Putamen (tissue), 1 donor: ENCODE measurements around the gene MTHFD1.

Experiments
- DNase-seq: peaks from one replicate; pipeline ENCODE4 v3.0.0-alpha.2; 2016; ENCODE audit warnings: low spot score

MTHFD1 gene

DNA sequence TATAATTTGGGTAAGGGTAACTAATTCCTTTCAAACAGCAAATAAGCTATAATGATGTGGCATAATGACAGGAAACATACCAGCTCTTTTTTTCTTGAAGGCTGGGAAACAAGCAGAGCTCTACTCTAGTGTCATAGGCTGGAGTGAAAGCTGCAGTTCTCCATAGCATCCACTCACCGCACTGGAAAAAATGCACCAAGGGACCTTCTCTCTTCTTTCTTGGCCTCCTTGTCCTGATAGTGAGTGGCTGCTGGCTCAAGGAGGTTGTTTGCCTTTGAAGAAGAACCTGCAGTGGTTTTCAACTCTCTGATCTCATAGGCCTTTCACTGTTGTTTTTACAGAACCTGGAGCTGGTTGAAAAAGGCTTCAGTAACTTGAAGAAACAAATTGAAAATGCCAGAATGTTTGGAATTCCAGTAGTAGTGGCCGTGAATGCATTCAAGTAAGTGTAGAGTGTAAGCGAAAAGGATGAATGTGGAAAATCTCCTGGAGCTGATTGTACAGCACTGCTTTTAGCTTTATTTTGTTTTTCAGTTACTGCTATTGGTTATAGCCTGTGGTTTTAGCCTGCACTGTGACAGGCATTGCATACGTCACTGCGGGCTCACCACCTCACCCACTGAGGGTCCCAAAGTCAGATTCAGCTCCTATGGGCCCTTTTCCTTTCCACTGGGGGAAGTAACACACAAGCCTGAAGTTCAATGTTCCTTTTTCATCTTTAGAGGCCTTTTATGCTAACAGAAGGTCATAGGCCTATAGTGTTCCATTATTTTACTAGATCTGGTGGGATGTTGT, 59.9 kb downstream of the MTHFD1 start:
- no peak for DNase-seq

DNA sequence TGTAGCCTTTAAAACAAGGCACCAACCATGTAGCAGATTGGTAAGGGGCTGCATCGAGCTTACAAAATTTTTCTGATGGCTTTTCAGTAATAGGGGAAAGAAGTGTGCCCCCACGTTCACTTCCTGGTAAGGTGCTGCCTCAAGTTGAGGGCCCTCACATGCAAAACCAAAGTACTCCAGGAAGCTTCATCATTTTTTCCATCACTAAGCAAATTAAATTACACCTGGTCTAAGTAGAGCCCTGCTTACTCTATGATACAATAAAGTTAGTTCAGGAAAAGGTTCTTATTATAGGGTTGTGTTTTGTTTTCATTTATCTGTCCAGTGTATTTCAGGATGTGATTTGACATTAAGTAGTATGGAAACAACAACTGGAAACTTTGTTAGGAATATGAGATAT, 62.1 kb downstream of the MTHFD1 start:
- no peak for DNase-seq

DNA sequence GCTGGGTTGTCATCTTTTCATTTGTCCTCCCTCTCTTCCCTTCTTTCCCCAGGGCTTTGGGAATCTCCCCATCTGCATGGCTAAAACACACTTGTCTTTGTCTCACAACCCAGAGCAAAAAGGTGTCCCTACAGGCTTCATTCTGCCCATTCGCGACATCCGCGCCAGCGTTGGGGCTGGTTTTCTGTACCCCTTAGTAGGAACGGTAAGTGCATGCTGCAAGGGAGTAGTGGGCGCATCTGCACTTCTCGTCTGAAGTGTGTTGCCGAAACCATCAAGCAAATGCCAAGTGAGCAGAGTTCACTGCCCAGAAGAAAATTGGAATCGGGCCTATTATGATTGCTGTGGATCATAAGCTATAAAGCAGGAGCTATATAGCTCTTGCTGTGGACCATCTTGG, 66.5 kb downstream of the MTHFD1 start:
- no peak for DNase-seq

DNA sequence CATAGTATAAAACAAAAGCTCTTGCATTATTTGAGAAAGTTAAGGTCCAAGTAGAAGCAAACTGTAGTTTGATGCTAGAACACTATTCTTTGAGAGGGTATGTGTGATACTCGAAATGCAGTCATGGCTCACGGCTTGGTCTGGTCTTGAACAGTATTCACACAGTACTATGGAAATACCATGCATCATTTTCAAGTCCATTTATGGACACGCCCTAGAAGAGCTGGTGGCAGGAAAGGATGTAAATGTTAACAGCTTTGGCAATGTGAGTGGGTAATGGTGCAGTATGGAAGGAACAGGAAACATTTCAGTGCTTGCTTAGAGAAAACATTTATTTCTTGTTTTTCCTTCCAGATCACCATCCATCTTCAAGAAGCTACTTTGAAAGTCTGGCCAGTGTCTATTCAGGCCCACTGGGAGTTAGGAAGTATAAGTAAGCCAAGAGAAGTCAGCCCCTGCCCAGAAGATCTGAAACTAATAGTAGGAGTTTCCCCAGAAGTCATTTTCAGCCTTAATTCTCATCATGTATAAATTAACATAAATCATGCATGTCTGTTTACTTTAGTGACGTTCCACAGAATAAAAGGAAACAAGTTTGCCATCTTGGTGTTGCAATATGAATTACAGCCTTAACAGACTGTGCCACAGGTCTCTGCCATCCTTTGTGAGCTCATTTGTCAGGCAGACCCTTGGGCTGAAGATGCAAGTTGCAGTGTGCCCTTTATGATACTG, 71.4 kb downstream of the MTHFD1 start:
- no peak for DNase-seq

DNA sequence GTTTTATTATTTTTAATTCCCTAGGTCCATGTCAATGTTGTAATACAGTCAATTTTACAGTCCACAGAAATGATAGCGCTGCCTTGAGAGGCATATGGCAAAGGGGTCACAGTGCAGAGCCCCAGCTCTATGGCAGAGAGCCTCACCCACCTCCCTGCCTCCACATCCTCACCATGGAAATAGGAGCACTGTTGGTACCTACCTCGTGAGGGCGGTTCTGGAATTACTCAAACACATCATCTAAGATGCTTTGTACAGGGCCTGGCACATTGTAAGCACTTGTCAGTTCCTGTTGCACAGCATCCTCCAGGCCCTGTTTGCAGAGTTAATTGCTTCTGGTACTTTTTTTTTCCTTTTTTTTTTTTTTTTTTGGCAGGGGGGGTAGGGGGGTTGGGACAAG, 73.1 kb downstream of the MTHFD1 start:
- DNase-seq, result peak; percentile 41

DNA sequence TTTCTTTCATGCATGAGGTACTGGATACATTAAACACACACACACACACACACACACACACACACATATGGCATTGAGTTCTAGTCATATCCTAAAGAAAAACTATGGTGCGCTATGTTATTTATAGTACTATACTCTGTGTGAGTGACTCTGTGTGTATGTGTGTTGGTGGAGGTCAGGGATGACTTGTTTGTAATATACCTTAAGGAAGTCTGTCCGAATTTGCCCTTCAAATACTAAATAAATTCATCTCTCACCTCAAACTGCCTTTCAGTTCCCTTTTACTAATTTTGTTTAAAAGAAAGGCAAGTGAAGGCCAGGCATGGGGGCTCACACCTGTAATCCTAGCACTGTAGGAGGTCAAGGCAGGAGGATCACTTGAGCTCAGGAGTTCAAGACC, 75.0 kb downstream of the MTHFD1 start:
- DNase-seq, result no peak

DNA sequence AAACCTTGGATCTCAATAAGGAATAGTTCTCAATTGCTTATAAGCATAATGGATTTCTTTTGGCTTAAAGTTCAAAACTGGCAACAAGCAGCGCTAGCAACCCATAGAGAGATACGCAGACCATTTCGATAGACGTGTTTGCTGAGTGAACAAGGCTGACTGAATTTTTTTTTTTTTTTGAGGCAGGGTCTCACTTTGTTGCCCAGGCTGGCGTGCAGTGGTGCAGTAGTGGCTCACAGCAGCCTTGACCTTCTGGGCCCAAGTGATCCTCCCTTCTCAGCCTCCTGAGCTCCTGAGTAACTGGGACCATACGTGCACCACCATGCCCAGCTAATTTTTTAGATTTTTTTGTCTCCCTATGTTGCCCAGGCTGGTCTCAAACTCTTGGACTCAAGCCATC, 75.7 kb downstream of the MTHFD1 start:
- no peak for DNase-seq

DNA sequence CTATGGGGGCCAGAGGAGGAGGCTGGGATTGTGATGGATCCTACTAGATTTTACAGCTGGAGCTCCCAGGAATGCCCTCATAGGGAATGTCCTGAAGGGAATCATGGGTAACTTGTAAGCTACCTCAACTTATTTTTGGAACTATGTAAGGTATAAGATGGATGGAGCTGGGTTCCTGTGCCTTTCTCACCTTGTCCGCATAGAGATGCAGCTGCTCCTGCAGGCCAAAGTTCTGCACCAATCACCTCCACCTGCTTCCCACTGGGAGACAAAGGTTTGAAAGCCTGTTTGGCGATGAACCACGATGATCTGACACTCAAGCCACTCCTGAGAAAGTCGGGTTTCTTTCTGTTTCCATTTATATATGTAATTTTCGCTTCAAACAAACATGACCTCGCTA, 76.5 kb downstream of the MTHFD1 start:
- DNase-seq, result no peak

DNA sequence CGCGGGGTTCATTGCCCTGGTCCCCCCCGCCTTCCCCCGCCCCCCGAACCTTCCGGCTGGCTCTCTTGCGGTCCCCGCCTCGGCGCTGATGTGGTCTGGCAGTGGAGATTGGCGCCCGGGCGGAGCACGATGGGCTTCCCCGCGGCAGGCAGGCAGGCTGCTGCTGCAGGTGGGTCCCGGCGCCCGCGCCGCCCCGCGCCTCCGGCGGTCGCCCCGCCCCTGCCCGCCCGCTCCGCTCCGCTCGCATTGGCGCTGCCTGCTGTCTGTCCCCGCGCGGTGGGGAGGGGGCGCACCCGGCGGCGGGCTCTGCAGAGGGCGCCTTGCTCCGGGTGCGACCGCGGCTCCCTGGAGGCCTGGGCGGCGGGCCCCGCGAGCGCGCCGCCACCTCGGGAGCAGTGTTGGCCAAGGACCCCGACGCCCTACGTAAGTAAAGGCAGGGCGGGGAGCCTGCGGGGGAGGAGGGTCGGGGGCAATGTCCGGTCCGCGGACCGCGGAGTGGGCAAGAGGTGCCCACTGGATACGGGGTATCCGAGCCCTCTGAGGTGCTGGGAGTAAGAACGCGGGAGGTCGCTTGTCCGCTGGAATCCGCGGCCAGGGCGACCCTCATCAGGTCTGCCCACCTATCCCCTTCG, 77.2 kb downstream of the MTHFD1 start, which contains the start of gene AKAP5:
TSS of gene AKAP5 (plus strand) at position 309 of the 632 bp plus-strand sequence. CDS start 2,896 bp downstream, outside the sequence.
- peak; percentile 71 for DNase-seq

DNA sequence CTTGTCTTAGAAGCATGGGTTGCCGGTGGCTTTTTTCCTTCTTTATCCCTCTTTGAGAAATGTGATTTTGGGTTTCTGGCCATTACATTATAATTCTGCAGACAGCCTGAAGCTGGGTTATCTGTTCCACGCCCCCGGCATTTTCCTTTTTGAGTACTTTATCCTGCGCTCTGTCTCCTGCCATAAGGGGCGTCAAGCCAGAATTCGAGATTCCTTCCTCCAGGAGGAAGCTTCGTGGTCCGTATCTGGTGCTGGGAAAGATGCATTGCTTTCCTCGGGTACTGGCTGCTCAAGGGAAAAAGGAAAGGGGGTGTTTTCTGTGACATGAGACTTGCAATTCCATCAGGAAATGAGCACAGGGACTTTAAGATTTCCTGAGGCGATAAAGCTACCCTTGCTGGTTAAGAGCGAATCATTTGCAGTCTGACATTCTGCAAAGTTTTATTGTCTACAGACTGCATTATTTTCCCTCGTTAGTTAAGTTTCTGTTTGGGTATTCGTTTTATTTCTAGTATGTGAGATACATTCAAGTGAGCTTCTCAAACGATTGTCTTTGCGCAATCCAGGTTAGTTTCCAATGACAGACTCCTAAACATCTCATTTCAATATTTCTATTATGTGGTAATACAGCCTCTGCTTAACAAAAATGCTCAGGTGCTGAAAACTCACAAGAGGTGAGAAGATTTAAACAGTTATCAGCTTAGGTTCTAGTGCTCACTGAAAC, 77.8 kb downstream of the MTHFD1 start:
- DNase-seq, result peak; percentile 50

DNA sequence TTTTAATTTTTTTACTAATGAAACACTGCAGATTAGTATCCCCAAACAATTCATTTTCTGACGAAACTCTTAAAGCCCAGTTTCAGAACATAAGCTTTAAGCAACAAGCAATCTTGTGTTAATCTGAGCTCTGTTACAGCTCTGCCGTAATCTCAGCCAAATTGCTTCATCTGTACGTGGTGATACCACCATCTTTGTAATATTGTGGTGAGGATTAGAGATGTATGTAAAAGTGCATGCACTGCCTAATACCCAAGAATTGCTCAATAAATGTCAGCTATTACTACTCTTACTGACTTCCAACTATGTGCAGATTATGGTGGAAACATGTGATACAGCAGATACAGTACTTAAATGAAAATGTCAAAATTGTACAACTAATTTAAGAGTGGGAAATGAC, 78.9 kb downstream of the MTHFD1 start:
- no peak for DNase-seq

DNA sequence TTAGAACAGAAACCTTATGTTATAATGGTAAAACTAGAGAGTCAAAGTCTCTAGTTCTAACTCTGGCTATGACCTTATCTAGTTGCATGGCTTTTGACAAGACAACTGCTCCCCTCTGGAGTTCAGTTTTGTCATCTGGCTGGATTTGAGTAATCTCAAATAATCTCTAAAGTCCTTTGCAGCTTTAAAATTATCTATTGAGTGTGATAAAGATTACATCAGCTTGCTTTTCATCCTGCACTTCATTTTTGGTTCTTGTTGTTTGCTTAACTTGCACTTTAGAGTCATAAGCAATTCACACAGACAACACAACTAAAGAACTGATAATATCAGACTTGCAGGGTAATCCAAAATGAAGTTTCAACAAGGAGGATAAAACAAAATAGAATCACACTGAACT, 79.4 kb downstream of the MTHFD1 start:
- no peak for DNase-seq

DNA sequence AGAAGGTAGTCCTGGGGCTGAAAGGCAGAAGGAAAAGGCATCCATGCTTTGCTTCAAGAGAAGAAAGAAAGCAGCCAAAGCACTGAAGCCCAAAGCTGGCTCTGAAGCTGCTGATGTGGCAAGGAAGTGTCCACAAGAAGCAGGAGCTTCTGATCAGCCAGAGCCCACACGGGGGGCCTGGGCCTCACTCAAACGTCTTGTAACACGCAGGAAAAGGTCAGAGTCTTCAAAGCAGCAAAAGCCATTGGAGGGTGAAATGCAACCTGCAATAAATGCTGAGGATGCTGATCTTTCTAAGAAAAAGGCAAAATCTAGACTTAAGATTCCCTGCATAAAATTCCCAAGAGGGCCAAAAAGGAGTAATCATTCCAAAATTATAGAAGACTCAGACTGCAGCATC, 80.3 kb downstream of the MTHFD1 start:
- DNase-seq, result no peak

DNA sequence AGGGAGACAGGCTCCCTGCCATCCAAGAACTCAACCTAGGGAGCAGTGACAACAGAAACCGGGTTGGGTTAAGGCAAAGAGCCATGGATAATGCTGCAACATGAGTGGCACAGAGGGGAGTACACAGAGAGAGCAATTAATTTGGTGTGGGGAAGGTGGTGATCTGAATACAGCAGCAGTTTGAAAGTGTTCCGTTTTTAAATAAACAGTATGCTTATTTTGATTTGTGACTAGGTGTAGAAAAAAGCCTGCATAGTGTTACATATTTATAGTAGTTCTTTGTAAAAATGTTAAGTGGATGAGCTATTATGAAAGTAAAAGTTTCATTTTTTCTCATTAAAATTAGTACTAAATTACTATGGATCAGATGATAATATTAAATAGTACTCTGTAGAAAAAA, 85.9 kb downstream of the MTHFD1 start:
- no peak for DNase-seq

DNA sequence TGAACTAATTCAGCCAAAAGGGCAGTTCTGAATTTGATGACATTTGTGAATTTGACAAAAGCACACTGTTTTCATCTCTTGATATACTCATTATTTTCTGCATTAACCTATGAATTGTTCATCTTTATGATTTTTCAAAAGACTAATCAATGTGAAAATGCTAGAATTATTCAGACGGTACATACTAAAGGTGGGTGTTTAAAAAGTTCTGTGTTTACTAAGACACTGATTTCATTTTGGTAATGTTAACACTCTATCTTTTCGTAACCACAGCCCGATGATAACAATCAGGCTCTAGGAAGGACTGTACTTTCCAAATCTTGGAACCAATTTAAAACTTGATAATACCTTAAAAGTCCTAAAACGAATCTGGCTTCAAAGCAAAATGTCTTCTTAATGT, 86.5 kb downstream of the MTHFD1 start:
- no peak for DNase-seq

DNA sequence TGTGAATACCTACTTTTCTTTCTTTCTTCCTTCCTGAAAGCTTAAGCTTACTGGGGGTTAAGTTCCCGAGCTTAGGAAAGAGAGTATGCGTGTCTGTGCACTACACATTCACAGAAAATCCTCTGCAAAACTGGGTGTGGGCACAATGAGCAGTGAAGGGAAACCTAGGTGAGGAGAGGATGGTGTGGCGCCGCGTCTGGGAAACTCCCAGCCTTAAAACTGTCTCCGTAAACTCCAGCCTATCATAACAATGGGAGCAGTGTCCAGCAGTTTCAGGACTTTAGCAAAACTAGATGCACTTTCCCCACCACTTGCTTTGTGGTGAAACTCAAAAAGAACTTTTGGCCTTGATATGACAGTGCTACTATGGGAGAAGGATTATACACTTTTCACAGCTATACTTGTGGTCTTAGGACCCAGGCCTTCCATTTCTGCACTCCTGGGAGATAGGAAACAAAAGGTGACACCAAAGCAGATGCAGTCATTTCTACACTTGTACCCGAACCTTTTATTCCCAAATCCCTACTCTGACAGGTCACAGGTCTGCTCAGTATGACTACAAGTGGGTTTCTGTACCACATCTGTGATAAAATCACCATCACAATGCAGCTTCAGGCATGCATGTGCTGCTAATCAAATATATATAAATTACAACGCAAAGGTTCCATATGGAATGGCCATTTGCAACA, 87.6 kb downstream of the MTHFD1 start:
- DNase-seq, result no peak

DNA sequence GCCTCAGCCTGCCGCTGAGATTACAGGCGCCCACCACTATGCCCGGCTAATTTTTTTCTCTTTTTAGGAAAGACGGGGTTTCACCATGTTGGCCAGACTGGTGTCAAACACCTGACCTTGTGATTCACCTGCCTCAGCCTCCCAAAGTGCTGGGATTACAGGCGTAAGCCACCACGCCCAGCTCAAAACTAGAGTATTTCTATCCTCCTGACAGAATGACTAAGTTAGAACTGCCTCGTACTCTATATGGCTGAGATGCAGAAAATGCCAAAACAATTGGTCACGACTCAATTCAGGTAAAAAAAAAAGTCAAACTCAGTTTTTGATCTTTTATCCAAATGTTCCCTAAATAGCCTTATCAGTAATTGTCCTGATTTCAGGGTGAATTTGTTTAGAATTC, 88.3 kb downstream of the MTHFD1 start:
- DNase-seq, result no peak

DNA sequence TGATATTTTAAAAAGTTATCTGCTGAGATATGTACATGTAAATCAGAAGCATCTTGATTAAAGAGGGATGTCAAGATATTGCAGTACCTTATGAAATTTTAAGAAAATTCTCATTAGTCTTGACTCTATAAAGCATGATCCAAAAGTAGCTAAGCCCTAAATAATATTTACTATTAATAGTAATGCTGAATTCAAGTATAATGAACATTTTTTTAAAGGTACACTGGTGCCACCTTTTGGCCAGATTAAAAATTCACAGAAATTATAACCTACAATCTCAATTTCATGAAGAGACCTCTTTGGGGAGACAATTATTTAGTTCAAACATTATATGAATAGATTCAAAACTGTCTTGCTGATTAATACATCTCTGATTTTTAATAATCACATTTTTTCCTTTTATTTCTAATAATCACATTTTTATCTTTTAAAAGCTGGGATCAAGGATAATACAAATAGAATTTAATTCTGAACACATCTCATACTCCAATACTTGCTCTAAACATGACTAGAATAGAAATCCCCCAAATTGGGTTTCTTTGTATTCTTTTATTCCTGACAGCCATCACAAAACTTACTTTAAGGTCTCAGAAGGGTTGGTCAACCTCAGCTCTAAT, 90.6 kb downstream of the MTHFD1 start:
- no peak for DNase-seq

DNA sequence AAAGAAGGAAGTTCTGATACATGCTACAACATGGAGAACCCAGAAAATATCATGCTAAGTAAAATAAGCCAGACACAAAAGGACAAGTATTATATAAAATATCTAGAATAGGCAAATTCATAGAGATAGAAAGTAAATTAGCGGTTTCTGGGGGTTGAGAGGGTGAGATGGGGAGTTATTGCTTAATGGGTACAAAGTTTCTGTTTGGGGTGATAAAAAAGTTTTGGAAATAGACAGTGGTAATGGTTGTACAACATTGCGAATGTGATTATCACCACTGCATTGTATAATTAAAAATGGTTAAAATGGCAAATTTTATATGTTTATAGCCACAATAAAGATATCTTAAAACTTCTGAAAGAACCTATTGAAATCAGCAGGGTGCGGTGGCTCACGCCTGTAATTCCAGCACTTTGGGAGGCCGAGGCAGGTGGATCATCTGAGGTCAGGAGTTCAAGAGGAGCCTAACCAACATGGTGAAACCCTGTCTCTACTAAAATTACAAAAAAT, 100.5 kb downstream of the MTHFD1 start:
- DNase-seq, result no peak

DNA sequence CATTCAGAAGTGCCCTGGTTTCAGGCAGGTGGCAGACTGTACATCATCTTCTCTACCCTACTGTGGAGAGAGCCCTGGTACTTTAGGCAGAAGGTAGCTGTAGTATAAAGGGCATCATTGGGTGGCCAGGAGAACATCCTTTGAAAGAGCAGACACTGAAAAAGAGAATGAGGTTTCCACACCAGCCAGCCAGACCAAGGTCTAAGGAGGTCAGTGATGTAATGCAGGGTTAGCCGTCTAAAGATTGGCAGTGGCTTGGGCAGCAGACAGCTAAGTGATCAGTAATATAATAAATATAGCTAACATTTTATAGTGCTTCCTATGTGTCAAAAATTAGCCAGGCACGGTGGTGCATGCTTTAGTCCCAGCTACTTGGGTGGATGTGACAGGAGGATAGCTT, 103.5 kb downstream of the MTHFD1 start:
- no peak for DNase-seq

DNA sequence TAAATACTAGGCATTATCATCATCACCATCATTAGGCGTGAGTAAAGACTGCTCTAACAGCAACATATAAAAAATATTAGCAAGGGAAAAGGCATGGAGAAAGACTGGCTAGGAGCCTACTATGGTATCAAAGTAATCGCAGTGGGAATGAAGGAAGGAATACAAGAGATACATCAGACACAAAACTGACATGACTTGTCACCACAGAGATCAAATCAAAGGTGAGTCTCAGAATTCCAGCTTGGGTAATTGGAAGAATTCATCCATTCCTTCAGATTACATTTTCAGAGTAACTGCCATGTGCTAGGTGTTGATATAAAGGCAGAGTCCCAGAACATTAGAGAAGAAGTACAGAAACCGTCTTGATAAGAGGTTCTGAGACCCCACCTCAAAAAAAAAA, 105.3 kb downstream of the MTHFD1 start:
- DNase-seq, result no peak
